NCI-H460 (cell line): Measurements from ENCODE around the gene LMAN1L. TPM values are rescaled to one million over a fixed set of nuclear protein-coding genes. Genes with fewer than 3 reads are reported as not detected.
"Not testable (repeated sequence)": the region's sequence is repeated elsewhere in the genome, so short reads cannot be mapped to it uniquely, and the experiment has no call there.

Source experiments
- DNase-seq: peaks from one replicate; pipeline ENCODE4 v3.0.0-alpha.2; 2016; ENCODE audit warnings: low read depth; ENCODE audit errors: extremely low read depth
- total RNA-seq: library from RNA; depleted of rRNA; stranded (reverse); fragments of >200 nt; shearing (Covaris generic); gene quantifications from 2 replicates; pipeline ENCODE4 v1.2.3, GENCODE V29; 2014

Gene LMAN1L
- total RNA-seq, 1 experiment from 2014 or later = not detected

GRCh38 chr15:74781431-74782258 lies 31.0 kb upstream of the LMAN1L start, which contains the start of gene CSK:
TSS of gene CSK (plus strand) at chr15:74782080. CDS start at chr15:74798298, 16,218 bp downstream.
- peak; percentile 52 for DNase-seq

- no peak for DNase-seq
Observed at GRCh38 chr15:74782259-74783071, 30.2 kb upstream of the LMAN1L start.

GRCh38 chr15:74783072-74783807 lies 29.4 kb upstream of the LMAN1L start:
- DNase-seq = no peak

GRCh38 chr15:74783808-74784175 lies 28.8 kb upstream of the LMAN1L start:
- no peak for DNase-seq

- DNase-seq = no peak
Observed at GRCh38 chr15:74784426-74785193, 28.0 kb upstream of the LMAN1L start.

GRCh38 chr15:74785194-74786032 lies 27.2 kb upstream of the LMAN1L start:
- DNase-seq = no peak

GRCh38 chr15:74786081-74786480 lies 26.6 kb upstream of the LMAN1L start:
- DNase-seq = not testable (repeated sequence)

- DNase-seq = no peak
Observed at GRCh38 chr15:74786551-74787165, 26.0 kb upstream of the LMAN1L start.

- peak; percentile 46 for DNase-seq
Observed at GRCh38 chr15:74787251-74788041, 25.2 kb upstream of the LMAN1L start.

GRCh38 chr15:74788042-74788682 lies 24.5 kb upstream of the LMAN1L start:
- no peak for DNase-seq

- no peak for DNase-seq
Observed at GRCh38 chr15:74788683-74789151, 23.9 kb upstream of the LMAN1L start.

GRCh38 chr15:74789171-74789631 lies 23.4 kb upstream of the LMAN1L start:
- DNase-seq = no peak

GRCh38 chr15:74789741-74790079 lies 22.9 kb upstream of the LMAN1L start:
- no peak for DNase-seq

GRCh38 chr15:74790080-74790916 lies 22.3 kb upstream of the LMAN1L start:
- DNase-seq = no peak

GRCh38 chr15:74791007-74791406 lies 21.6 kb upstream of the LMAN1L start:
- DNase-seq = no peak

GRCh38 chr15:74791667-74792066 lies 21.0 kb upstream of the LMAN1L start:
- no peak for DNase-seq
